ENCODE data around the gene CCNL1.

Gene CCNL1

DNA sequence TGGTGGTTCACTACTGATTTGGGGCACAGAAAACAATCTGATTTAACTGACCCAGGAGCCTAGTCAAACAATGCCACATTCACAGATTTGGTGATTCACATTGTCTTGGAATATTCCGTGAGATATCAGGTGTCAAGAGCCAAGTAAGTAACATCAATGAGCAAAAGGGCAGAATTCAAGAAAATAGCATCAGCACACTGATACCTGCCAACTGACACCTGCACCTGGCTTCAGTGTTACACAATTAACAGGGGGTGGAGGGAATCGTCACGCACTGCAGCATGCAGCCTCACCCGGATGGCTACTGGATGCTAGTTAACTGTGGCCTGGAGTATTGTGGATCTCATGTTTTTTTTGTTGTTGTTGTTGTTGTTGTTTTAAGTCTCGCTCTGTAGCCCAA is 17.6 kb downstream of the CCNL1 start:
- no peak for DNase-seq

DNA sequence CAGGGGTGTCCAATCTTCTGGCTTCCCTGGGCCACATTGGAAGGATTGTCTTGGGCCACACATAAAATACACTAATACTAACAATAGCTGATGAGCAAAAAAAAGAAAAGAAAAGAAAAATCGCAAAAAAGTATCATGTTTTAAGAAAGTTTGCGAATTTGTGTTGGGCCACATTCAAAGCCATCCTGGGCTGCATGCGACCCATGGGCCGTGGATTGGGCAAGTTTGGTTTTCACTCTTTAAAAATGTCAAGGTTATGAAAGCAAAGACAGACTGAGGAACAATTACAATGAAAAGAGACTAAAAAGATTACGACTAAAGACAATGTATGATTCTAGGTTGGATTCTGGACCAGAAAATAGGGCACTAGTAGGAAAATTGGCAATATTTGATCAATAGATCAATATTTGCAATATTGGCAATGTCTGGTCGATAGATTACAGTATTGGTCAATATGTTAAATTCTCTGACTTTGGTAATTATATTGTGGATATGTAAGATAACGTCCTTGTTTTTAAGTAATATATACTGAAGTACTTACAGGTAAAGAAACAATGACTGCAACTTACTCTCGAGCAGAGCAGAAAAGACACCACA is 19.9 kb downstream of the CCNL1 start:
- DNase-seq = no peak

DNA sequence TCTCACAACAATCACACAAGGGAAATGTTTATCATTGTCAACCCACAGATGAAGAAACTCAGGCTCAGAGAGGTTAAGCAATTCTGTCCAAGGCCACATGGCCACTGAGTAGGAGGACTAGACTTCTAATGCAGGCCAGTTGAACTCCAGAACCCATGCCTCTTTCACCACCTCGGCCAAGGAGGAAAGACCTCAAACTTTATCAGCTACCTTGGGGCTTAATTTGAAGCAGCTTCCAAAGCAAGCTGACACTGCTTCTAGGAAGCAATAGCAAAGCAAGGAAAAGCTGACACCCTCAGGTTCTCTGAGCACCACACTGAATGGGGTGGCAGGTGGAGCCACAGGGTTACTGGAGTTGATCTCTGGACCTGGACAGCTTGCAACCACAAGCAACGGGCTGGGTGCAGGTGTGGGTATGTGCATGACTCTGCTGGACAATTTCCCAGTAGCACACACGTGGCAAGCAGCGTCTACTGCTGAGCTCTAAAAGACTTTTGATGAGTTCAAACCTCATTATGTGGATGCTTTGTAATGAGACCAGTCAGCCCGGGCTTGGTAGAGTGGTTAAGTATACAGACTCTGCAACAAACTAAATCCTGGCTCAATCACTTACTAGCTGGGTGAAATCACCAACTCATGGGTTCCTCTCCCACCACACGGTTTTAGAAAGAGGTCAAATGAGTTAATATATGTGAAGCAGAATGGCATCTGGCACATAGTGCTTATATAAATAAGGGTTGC is 23.1 kb downstream of the CCNL1 start:
- no peak for DNase-seq

DNA sequence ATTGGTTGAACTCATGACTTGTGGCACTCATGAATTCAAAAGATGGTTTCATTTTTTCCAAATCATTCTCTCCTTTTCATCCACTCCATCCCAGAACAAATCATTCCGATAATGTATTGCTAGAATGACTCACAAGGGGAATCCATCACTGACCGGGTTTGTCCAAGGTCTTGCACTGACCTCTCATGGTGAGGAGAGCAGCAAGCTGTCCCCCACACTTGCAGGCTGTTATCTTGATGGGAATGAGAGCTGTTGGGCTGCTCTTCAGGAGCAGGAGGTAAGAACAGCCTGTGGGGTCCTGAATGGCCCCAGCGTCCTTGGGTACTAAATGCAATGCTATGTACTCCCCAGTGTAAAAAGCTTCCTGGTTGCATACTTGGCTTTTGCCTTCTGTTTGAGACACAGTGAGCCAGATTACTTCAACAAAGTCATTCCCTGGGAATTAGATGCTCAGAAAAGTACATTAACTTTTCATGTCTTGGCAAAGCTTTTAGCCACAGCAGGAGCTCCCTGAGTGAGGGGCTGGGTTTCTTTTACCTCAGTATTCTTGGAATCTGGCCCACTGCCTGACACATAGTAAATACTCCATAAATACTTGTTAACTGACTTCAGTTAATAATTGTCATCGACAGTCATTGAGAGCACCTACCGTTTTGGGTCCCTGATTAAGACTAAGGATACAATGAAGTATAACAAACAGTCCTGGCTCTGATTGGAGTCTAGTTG is 24.1 kb downstream of the CCNL1 start:
- DNase-seq = no peak

- DNase-seq = no peak
Measured at GRCh38 chr3:157134620-157135191, 25.2 kb downstream of the CCNL1 start.

DNA sequence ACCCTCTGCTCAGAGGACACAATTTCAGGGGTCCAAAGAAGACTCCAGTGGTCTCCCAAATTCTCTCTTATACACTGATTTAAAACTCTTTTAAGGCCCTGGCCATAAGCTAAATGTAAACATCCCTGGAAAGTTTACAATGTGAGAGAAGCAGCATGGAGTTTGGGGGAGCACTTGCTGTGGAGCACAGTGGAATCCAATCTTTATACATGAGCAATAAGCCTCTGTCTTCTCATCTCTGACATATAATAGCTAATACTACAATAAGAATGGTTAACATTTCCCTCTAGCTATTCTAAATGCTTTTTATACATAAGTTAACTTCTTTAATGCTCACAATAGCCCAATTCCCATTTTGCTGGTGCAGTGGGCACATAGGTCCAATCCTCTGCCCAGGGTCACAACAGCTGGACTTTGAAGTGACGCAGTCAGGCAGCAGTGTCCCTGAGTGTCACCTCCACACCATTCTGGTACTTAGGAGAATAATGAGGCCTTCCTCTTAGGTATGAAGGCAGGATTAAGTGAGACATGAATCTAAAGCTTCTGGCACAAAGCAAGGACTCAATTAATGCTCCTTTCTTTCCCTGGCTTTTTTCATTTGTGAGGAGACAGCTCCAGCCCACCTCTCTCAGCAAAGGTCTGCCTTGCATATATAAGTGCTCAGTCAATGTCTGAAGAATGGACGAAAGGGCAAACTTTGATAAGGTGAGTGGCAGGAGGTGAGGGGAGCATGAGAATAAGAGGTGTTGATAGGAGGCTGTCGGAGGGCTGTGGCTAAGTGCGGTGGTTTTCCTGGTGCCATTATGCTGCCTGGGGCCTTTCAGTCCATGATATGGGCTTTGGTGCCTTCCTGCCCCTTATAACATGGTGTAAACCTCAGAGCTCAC is 26.3 kb downstream of the CCNL1 start:
- no peak for DNase-seq

GRCh38 chr3:157132936-157133335 is 27.0 kb downstream of the CCNL1 start:
- DNase-seq = no peak

DNA sequence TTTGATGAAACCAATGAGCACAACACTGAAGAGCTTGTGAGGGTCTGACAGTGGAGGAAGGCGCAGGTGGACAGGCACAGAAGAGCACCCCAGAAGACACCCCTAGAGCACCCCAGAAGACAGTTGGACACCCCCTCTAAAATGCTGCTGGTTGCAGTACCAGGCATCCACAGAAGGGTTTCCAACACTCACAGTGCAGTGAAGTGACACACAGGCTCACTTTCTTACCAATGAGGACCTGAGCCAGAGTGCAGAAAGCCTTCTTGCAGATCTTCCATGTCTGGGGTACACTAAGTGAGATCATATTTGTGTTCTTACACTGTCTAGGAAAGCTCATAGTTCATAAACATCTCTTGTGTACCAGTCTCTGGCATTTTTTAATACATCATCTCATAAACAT is 27.6 kb downstream of the CCNL1 start:
- DNase-seq = no peak

DNA sequence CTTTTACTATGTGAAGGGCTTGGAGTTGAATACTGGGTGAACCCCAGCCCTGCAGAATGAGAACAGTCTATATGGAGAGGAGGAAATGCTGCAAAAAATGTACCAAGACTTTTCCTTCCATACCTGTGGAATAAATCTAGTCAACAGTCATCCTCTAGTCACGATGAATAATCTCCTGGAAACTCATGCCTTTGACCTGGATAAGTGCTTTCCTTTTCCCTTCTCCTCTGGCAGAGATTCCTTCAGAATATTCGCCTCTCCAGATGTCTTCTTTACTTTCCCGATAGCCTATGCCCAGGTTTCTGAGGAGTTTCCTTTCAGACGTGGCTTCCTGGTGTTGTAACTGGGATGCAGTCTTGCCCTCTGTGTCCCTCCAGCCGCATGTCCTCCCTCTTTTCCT is 28.1 kb downstream of the CCNL1 start:
- DNase-seq = no peak

GRCh38 chr3:157130467-157131251 is 29.3 kb downstream of the CCNL1 start:
- peak; percentile 85 for DNase-seq

DNA sequence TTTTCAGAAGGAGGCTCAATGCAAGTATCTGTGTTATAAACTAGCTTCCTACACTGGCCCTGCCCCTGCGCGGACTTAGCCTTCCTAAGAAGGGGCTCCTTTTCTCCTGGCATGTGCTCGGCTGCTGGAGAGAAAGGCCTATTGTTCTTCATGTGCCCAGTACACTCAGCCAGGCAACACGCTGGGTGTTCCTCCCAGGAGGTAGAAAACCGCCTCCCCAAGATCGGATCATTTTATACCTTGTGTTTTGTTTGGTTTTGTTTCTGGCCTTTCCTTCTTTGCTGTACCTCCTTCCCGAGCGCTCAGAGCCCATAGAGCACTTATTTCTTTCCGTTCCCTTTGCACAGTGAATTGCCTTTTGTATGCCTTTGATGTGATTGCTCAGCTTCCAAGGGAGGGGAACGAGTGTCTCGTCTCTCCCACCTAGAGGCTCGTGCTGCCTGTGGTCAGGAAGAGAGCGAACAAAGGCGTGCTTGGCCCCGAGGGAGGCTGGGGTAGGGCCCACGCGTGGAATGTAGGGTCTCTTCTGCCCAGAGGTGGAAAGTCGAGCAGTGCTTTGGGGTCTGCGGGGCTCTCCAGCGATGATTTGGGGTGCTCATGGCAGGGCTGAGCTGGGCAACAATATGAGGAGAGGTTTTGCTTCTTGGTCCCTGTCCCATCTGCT is 30.0 kb downstream of the CCNL1 start:
- DNase-seq = peak; percentile 41

- DNase-seq = peak; percentile 49
Measured at GRCh38 chr3:157128771-157129681, 30.9 kb downstream of the CCNL1 start.

- DNase-seq = peak; percentile 71
Measured at GRCh38 chr3:157127831-157128767, 31.8 kb downstream of the CCNL1 start.

DNA sequence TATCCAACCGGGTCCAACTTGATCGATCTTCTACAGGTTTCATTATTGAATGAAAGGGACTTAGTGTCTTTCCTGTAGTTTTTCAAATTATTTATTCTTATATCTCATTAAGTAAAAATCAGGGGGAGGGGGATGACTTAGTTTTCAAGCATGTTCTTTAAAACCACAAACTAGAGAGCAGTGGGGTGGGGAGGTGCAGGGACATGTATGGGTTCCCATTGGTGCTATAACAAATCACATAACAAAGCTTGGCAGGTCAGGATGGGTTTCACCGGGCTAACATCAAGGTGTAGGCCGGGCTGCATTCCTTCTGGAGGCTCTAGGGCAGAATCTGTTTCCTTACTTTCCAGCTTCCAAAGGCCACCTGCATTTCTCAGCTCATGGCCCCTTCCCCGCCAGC is 32.7 kb downstream of the CCNL1 start:
- DNase-seq = no peak

DNA sequence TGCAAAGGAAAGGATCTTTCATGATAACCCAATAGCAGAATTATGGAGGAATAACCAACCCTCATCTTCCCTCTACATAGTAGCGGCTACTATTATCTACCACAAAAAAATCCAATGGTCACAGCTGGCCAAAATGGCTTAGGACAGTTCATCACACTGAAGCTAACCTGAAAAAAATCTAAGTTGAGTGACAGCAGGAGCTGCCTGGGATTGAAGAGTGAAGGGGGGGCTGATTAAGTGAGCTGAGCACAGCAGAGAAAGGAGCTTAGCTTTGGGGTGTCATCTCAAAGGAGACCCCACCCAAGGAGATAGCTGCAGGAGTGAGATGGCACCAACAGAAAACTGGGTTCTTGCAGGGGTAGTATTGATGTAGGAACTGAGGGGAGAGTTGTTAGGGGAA is 33.6 kb downstream of the CCNL1 start:
- DNase-seq = no peak

- DNase-seq = no peak
Measured at GRCh38 chr3:157125101-157125500, 34.8 kb downstream of the CCNL1 start.

DNA sequence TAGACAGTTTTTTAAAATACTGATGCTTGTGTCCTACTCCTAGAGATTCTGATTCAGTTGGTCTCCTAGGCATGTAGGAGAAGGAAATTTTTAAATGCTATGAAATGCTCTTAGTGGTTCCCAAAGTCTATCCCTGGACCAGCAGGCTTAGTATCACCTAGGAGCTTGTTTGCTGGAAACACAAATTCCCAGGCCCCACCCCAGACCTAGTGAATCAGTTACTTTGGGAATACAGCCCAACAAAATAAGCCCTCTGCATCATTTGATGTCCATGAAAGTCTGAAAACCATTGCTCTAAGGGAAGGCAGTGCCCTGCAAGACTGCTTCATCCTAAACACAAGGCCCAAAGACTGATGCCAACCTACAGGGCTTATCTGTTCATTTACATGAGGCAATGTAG is 36.3 kb downstream of the CCNL1 start:
- no peak for DNase-seq

DNA sequence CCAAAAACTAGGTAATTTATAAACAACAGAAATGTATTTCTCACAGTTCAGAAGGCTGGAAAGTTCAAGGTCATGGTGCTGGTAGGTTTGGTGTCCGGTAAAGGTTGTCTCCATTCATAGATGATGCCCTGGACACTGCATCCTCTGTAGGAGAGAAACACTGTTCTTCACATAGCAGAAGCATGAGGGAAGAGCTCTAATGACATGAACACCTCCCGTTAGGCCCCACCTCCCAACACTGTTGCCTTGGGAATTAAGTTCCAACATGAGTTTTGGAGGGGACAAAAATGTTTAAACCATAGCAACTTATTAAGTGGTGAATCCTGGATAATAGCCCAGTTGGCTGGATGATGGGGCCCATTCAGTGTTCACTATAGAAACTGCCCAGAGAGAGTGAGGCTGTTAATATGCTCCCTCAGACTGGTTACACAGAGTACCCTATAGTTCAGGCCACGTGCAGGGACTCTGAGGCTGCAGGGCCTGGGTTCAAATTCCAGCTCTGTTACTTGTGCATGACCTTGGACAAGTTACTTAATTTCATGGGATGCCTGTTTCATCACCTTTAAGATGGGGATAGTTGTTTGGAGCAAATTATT is 37.0 kb downstream of the CCNL1 start:
- DNase-seq = no peak

GRCh38 chr3:157122116-157122515 is 37.8 kb downstream of the CCNL1 start:
- DNase-seq = no peak
